HTR-8/SVneo (cell line): ENCODE measurements around the gene AURKAIP1.
"Not testable (repeated sequence)": the region's sequence is repeated elsewhere in the genome, so short reads cannot be mapped to it uniquely, and the experiment has no call there.

ENCODE experiments used
- DNase-seq: peaks from one replicate; pipeline ENCODE4 v3.0.0; 2011; ENCODE audit warnings: low spot score, mixed read lengths; ENCODE audit not compliant: insufficient read length
- FAIRE-seq: peaks from 2 replicates; lab custom pipeline; 2011; peaks lifted over from hg19 to GRCh38; lab: Jason Lieb, UNC

Gene AURKAIP1

GRCh38 chr1:1388078-1388472 lies 13.1 kb upstream of the AURKAIP1 start:
- no peak for FAIRE-seq

GRCh38 chr1:1387098-1388077 lies 12.4 kb upstream of the AURKAIP1 start:
- DNase-seq: no peak
- no peak for FAIRE-seq

More at GRCh38 chr1:1388078-1388472, 13.1 kb upstream of the AURKAIP1 start:
- no peak for DNase-seq

GRCh38 chr1:1385931-1386330 lies 10.9 kb upstream of the AURKAIP1 start:
- FAIRE-seq: no peak

GRCh38 chr1:1385339-1385738 lies 10.3 kb upstream of the AURKAIP1 start:
- not testable (repeated sequence) for DNase-seq, FAIRE-seq

More at GRCh38 chr1:1385931-1386330, 10.9 kb upstream of the AURKAIP1 start:
- no peak for DNase-seq

GRCh38 chr1:1381294-1381693 lies 6.3 kb upstream of the AURKAIP1 start:
- DNase-seq (no peak), FAIRE-seq (no peak)

GRCh38 chr1:1380860-1381259 lies 5.9 kb upstream of the AURKAIP1 start:
- FAIRE-seq: no peak

GRCh38 chr1:1377540-1378205 lies 2.7 kb upstream of the AURKAIP1 start:
- DNase-seq (no peak), FAIRE-seq (no peak)

More at GRCh38 chr1:1380860-1381259, 5.9 kb upstream of the AURKAIP1 start:
- DNase-seq: no peak

GRCh38 chr1:1376551-1377226 lies 1.7 kb upstream of the AURKAIP1 start:
- FAIRE-seq (no peak), DNase-seq (no peak)

GRCh38 chr1:1374589-1374928 lies 448 bp downstream of the AURKAIP1 start:
- DNase-seq: no peak
- FAIRE-seq: no peak

GRCh38 chr1:1373815-1374588 lies 1.0 kb downstream of the AURKAIP1 start:
- no peak for FAIRE-seq
- DNase-seq: no peak

- FAIRE-seq (no peak), DNase-seq (no peak)
These were observed 1.8 kb downstream of the AURKAIP1 start for GRCh38 chr1:1373051-1373814.

GRCh38 chr1:1371746-1372711 lies 3.0 kb downstream of the AURKAIP1 start:
- FAIRE-seq: no peak
- peak; percentile 78 for DNase-seq

- DNase-seq: no peak
- FAIRE-seq: no peak
These were observed 3.7 kb downstream of the AURKAIP1 start for GRCh38 chr1:1371364-1371745.

GRCh38 chr1:1370771-1371300 lies 4.2 kb downstream of the AURKAIP1 start:
- FAIRE-seq (no peak), DNase-seq (no peak)

GRCh38 chr1:1370094-1370493 lies 4.9 kb downstream of the AURKAIP1 start:
- not testable (repeated sequence) for DNase-seq, FAIRE-seq

- no peak for FAIRE-seq
These were observed 7.7 kb downstream of the AURKAIP1 start for GRCh38 chr1:1367315-1367714.

GRCh38 chr1:1366699-1367066 lies 8.3 kb downstream of the AURKAIP1 start:
- FAIRE-seq: no peak
- no peak for DNase-seq

More at GRCh38 chr1:1367315-1367714, 7.7 kb downstream of the AURKAIP1 start:
- no peak for DNase-seq
